HEK293T (cell line): ENCODE measurements around the gene OTX1.

Experiments used
- CTCF ChIA-PET: fragments of 350-600 bp; formaldehyde crosslinking; extraction: SDS; loops from one replicate; lab custom pipeline; 2021; ENCODE audit warnings: antibody characterized with exemption, inconsistent platforms; lab: Yijun Ruan, JAX
- POLR2A ChIA-PET: fragments of 350-600 bp; formaldehyde crosslinking; extraction: SDS; loops from one replicate; lab custom pipeline; 2020; ENCODE audit warnings: antibody characterized with exemption, inconsistent platforms; lab: Yijun Ruan, JAX
- DNase-seq: peaks from one replicate; pipeline ENCODE4 v3.0.0; 2012; ENCODE audit warnings: mixed read lengths; ENCODE audit errors: extremely low spot score
- ARNT ChIP-seq: fragments of 450-650 bp; IDR thresholded peaks from 2 replicates; pipeline ENCODE4 v1.6.1; 2017; ENCODE audit warnings: mild to moderate bottlenecking
- BHLHE40 ChIP-seq: fragments of 450-650 bp; IDR thresholded peaks from 2 replicates; pipeline ENCODE4 v1.6.1; 2016; ENCODE audit warnings: mild to moderate bottlenecking, moderate library complexity, borderline replicate concordance
- CTBP1 ChIP-seq: fragments of 450-650 bp; IDR thresholded peaks from 2 replicates; pipeline ENCODE4 v1.6.1; 2016; ENCODE audit warnings: borderline replicate concordance
- ELF4 ChIP-seq: fragments of 450-650 bp; IDR thresholded peaks from 2 replicates; pipeline ENCODE4 v1.6.1; 2017; ENCODE audit warnings: antibody characterized with exemption
- FOXA1 ChIP-seq: fragments of 450-650 bp; IDR thresholded peaks from 2 replicates; pipeline ENCODE4 v1.6.1; 2016; ENCODE audit warnings: mild to moderate bottlenecking
- FOXK2 ChIP-seq: fragments of 450-650 bp; IDR thresholded peaks from 2 replicates; pipeline ENCODE4 v1.6.1; 2016; ENCODE audit warnings: mild to moderate bottlenecking
- FOXM1 ChIP-seq: fragments of 450-650 bp; IDR thresholded peaks from 2 replicates; pipeline ENCODE4 v1.6.1; 2017; ENCODE audit warnings: mild to moderate bottlenecking, borderline replicate concordance
- HDGF ChIP-seq: fragments of 450-650 bp; IDR thresholded peaks from 2 replicates; pipeline ENCODE4 v1.6.1; 2017; ENCODE audit warnings: antibody characterized with exemption, borderline replicate concordance
- L3MBTL2 ChIP-seq: fragments of 450-650 bp; conservative IDR thresholded peaks from 2 replicates; pipeline ENCODE4 v1.6.1; 2016; ENCODE audit warnings: mild to moderate bottlenecking
- LEF1 ChIP-seq: fragments of 450-650 bp; IDR thresholded peaks from 2 replicates; pipeline ENCODE4 v1.6.1; 2017; ENCODE audit warnings: mild to moderate bottlenecking, borderline replicate concordance
- NFRKB ChIP-seq: fragments of 450-650 bp; IDR thresholded peaks from 2 replicates; pipeline ENCODE4 v1.6.1; 2016; ENCODE audit warnings: mild to moderate bottlenecking, moderate library complexity
- SP1 ChIP-seq: fragments of 450-650 bp; IDR thresholded peaks from 2 replicates; pipeline ENCODE4 v1.6.1; 2017
- SUZ12 ChIP-seq: fragments of 450-650 bp; IDR thresholded peaks from 2 replicates; pipeline ENCODE4 v1.6.1; 2016; ENCODE audit warnings: mild to moderate bottlenecking
- TARDBP ChIP-seq: fragments of 450-650 bp; IDR thresholded peaks from 2 replicates; pipeline ENCODE4 v1.6.1; 2016
- ZNF384 ChIP-seq: fragments of 450-650 bp; IDR thresholded peaks from 2 replicates; pipeline ENCODE4 v1.6.1; 2016
- TF ChIP-seq, protein P1 (sequence below): fragments of 450-650 bp; IDR thresholded peaks from 2 replicates; pipeline ENCODE4 v1.6.1; 2016

The OTX1 gene

DNA sequence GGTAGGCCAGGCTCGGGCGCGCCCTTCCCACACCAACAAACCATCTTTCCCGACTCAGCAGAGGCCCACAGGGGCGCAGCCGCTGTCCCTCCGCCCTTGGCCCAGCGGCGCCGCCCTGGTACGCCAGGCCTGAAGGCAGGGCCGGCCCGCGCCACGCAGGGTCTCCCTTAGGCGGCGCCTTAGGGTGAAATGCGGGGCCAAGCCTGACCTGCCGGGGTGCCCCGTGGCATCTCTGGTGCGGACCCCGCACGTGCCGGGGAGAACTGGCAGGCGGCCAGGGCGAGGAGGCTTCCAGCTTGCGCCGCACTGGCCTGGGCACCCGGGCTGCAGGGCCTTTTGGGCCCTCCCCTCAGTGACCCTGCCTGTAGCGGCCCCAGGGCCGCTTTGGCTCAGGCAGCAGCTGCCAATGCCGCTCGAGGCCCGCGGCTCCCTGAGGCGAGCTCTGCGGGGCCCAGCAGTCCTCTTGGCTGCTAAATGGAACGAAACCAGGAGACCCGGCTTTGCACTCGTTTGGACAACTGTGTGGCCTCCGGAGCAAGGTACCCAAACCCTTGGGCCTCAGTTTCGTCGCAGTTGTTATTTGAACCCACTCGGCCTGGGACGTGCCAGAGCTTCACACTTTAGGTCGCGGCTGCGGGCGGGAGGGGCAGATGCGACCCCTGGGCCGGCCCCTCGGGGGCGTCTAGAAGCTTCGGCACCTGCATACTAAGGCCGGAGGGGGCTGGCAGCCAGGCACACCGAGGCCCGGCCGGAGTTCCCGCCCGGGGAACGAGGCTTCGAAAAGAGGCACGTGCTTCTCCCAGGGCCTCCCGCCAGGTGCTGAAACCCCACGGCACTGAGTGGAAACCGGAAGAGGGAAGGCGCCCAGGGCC is 8.5 kb downstream of the OTX1 start:
- TF ChIP-seq FOXK2 = no peak
- TF ChIP-seq ARNT = no peak
- TF ChIP-seq, protein P1, sequence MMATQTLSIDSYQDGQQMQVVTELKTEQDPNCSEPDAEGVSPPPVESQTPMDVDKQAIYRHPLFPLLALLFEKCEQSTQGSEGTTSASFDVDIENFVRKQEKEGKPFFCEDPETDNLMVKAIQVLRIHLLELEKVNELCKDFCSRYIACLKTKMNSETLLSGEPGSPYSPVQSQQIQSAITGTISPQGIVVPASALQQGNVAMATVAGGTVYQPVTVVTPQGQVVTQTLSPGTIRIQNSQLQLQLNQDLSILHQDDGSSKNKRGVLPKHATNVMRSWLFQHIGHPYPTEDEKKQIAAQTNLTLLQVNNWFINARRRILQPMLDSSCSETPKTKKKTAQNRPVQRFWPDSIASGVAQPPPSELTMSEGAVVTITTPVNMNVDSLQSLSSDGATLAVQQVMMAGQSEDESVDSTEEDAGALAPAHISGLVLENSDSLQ = no peak
- no peak for TF ChIP-seq HDGF
- no peak for TF ChIP-seq ELF4
- no peak for TF ChIP-seq BHLHE40
- TF ChIP-seq SUZ12 = no peak
- no peak for TF ChIP-seq TARDBP
- TF ChIP-seq NFRKB = no peak
- no peak for TF ChIP-seq FOXA1
- POLR2A ChIA-PET = no interaction called here
- CTCF ChIA-PET = no interaction called here
- no peak for DNase-seq

DNA sequence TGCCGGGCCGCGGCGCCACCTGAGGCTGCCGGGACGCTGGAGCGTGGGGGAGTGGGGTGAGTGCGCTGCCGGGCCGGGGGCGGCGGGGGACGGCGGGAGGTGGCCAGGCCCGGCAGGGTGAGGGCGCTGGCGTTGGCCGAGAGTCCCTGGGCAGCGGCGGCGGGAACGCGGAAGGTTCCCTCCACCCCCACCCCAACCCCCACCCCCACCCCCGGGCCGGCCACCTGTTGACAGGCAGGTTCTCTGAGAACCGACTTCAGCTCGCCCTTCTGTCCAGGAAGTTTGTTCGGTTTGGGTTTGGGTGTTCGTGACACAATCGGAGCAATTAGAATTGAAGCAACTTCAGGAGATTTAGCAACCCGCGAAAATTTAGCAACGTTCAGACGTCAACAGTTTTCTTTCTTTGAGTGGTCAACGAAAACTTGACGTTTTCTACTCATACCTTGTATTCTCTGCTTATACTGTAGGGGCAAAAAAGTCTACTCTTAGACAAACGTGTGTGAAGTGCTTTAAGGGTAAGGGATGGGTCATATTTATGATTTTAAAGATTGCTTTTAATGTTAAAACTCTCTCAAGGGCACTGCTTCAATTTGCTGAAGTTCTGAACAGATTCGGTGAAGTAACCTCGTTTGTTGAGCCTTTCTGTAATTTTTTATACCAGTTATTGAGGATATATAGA is 9.3 kb downstream of the OTX1 start:
- ChIA-PET POLR2A (no interaction called here), CTCF (no interaction called here)
- DNase-seq = no peak

DNA sequence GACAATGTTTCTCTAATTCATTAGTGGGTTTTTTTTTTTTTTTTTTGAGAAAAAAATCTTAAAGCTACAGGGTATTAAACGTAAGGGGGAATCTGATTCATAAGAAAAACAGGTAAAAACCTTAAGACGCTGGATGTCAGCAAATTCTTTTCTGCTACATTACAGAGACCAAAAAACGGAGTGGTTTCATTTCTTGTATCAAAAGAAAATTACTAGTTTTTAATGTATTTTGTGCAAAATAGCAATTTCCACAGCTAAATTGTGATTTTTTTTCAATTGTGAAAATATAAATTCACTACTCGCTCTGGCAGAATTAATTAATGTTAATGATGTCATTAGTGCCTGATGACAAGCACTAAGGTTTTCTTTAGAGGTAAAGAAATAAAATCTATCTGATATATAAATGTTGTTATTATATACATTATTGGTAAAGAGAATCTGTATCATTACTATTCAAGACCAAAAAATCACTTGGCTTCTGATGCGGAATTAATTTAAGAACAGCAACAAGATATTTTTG is 9.9 kb downstream of the OTX1 start:
- no peak for DNase-seq
- ChIA-PET POLR2A (no interaction called here), CTCF (no interaction called here)
- TF ChIP-seq HDGF (no peak), FOXK2 (no peak), CTBP1 (no peak), ELF4 (no peak), NFRKB (no peak), LEF1 (no peak), FOXA1 (no peak), ZNF384 (no peak), ARNT (no peak), L3MBTL2 (no peak), BHLHE40 (no peak), SP1 (no peak), SUZ12 (no peak), FOXM1 (no peak), TARDBP (no peak)
- TF ChIP-seq, protein P1 = no peak

More for the DNA sequence above, 9.3 kb downstream of the OTX1 start:
- TF ChIP-seq FOXM1 (no peak), CTBP1 (no peak), BHLHE40 (no peak), NFRKB (no peak), TARDBP (no peak)
- TF ChIP-seq, protein P1 = no peak

DNA sequence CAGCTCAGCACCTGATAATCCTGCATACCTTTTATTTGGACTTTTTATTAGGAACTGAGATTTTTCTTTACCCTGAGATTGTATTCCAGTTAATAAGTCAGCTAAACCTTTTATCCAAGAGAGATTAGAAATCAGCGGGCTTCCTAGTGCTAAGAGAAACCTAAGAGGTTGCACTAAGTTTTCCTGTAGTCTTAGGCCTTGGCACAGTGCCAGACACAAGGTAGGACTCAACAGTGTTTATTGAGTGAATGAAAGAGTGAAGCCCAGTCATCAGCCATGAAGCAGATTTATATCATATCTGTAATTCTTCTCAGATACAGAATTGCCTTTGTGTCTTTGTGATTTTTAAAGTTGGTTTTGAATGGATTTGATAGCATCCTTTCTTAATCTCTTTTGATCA is 13.6 kb downstream of the OTX1 start:
- ChIA-PET POLR2A (no interaction called here), CTCF (no interaction called here)
- no peak for TF ChIP-seq FOXA1
- no peak for TF ChIP-seq FOXM1
- TF ChIP-seq BHLHE40 = no peak
- no peak for TF ChIP-seq LEF1
- no peak for TF ChIP-seq CTBP1
- no peak for TF ChIP-seq FOXK2
- TF ChIP-seq ELF4 = no peak
- no peak for TF ChIP-seq SP1
- TF ChIP-seq NFRKB = no peak
- no peak for TF ChIP-seq SUZ12
- DNase-seq = no peak

DNA sequence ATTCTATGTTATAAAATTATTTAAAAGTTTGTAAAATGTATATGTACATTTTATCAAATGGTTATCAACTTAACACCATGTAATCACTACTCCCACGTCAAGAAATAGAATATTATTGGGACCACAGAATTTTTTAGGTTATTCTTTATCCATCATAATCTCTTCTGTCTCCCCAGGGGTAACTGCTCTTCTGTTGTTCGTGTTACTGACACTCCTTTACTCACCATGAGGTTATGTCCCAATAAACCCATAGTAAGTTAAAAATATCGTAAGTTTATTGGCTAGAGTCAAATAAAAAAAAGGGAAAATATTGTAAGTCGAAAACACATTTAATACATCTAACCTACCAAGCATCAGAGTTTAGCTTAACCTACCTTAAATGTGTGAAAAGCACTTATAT is 14.0 kb downstream of the OTX1 start:
- CTCF ChIA-PET = interaction anchor here (0.7 kb wide), 1 partner anchor 20 kb away, joined by 3 read pairs; no protein-coding TSS in a partner anchor

More for the DNA sequence above, 14.0 kb downstream of the OTX1 start:
- POLR2A ChIA-PET = no interaction called here
- TF ChIP-seq HDGF = no peak
- no peak for TF ChIP-seq ZNF384
- TF ChIP-seq, protein P1 = no peak
- TF ChIP-seq CTBP1 = no peak
- TF ChIP-seq FOXA1 = no peak
- TF ChIP-seq SP1 = no peak
- TF ChIP-seq L3MBTL2 = no peak
- TF ChIP-seq FOXM1 = no peak
- no peak for TF ChIP-seq BHLHE40
- TF ChIP-seq ARNT = no peak
- TF ChIP-seq ELF4 = no peak
- no peak for TF ChIP-seq FOXK2
- no peak for TF ChIP-seq LEF1
- TF ChIP-seq TARDBP = no peak
- TF ChIP-seq SUZ12 = no peak
- TF ChIP-seq NFRKB = no peak
- no peak for DNase-seq
